ACC112 (cell line): ENCODE measurements around the gene ARHGEF6.
A peak's percentile ranks its signal among the peaks of the same experiment; 100 is the strongest.
"Not testable (repeated sequence)": the region's sequence is repeated elsewhere in the genome, so short reads cannot be mapped to it uniquely, and the experiment has no call there.

ENCODE experiments used
- H2AFZ ChIP-seq: fragments of 200-600 bp; sonication (generic); one replicate; pipeline ENCODE4 v1.6.0; 2017; ENCODE audit warnings: antibody characterized with exemption, low read length; ENCODE audit not compliant: unreplicated experiment
- H3K27ac ChIP-seq: fragments of 200-600 bp; sonication (generic); 2 replicates; pipeline ENCODE4 v1.5.1; 2014; ENCODE audit warnings: low read depth, mild to moderate bottlenecking, antibody characterized with exemption, low read length, moderate library complexity
- H3K27me3 ChIP-seq: fragments of 200-600 bp; sonication (generic); 2 replicates; pipeline ENCODE4 v1.6.1; 2014; ENCODE audit warnings: mild to moderate bottlenecking, antibody characterized with exemption, low read length, moderate library complexity, mixed read lengths; ENCODE audit not compliant: insufficient read depth
- H3K36me3 ChIP-seq: fragments of 200-600 bp; sonication (generic); 2 replicates; pipeline ENCODE4 v1.6.1; 2016; ENCODE audit warnings: mild to moderate bottlenecking, antibody characterized with exemption, low read length, moderate library complexity, mixed read lengths; ENCODE audit not compliant: insufficient read depth
- H3K4me1 ChIP-seq: fragments of 200-600 bp; sonication (generic); one replicate; pipeline ENCODE4 v1.6.1; 2016; ENCODE audit warnings: low read length, mixed read lengths; ENCODE audit not compliant: insufficient read depth, unreplicated experiment, control insufficient read depth
- H3K4me3 ChIP-seq: fragments of 200-600 bp; sonication (generic); 2 replicates; pipeline ENCODE4 v1.5.1; 2014; ENCODE audit warnings: mild to moderate bottlenecking, low read depth, low read length
- H3K79me2 ChIP-seq: fragments of 200-600 bp; sonication (generic); one replicate; pipeline ENCODE4 v1.6.0; 2016; ENCODE audit warnings: low read length; ENCODE audit not compliant: control insufficient read depth, unreplicated experiment, insufficient read depth

The ARHGEF6 gene

DNA sequence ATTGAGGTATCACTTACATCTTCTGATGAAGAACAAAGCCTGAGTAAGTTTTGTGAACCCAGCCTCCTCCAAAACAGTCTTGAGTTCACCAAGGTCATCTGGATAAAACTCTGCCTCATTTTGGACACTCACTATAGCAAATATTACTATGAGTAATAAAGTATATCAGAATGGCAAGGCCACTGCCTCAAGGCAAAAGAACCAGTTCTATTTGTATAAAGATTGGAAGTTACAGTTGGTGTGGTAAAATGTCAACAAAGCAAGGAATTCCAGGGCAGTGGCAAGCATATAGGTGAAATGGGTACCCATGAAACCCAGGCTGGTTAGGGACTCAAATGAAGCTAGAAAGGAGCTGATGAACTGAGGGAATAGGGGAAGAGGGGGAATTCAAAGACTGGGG lies 2.4 kb upstream of the ARHGEF6 start:
- no peaks in the 10 kb centered on the region for H3K27me3 ChIP-seq
- H3K27ac ChIP-seq = no peak overlapping the region

GRCh38 chrX:136781180-136781797 lies 557 bp upstream of the ARHGEF6 start:
- Histone ChIP-seq H3K79me2 (no peaks in the 10 kb centered on the region), H3K27ac (no peak overlapping the region)

More for the DNA sequence above, 2.4 kb upstream of the ARHGEF6 start:
- H3K36me3 ChIP-seq = no peaks in the 10 kb centered on the region
- peaks cover 11% of the 10 kb centered on the region for H3K4me1 ChIP-seq
- H3K79me2 ChIP-seq = no peaks in the 10 kb centered on the region
- no peak overlapping the region for H2AFZ ChIP-seq
- no peak overlapping the region for H3K4me3 ChIP-seq

GRCh38 chrX:136780241-136780640 lies 491 bp downstream of the ARHGEF6 start:
- no peaks in the 10 kb centered on the region for H3K79me2 ChIP-seq
- no peak overlapping the region for H3K27ac ChIP-seq
- H3K36me3 ChIP-seq = no peaks in the 10 kb centered on the region
- H2AFZ ChIP-seq = peak overlapping the region; percentile 37
- peaks cover 11% of the 10 kb centered on the region for H3K4me1 ChIP-seq
- H3K27me3 ChIP-seq = no peaks in the 10 kb centered on the region
- peak overlapping the region; percentile 30 for H3K4me3 ChIP-seq

More at GRCh38 chrX:136781180-136781797, 557 bp upstream of the ARHGEF6 start:
- H2AFZ ChIP-seq = peak overlapping the region; percentile 60
- no peaks in the 10 kb centered on the region for H3K36me3 ChIP-seq
- H3K4me3 ChIP-seq = peak overlapping the region; percentile 16; the same call in 1 of the 2 replicates
- peaks cover 11% of the 10 kb centered on the region for H3K4me1 ChIP-seq
- no peaks in the 10 kb centered on the region for H3K27me3 ChIP-seq

DNA sequence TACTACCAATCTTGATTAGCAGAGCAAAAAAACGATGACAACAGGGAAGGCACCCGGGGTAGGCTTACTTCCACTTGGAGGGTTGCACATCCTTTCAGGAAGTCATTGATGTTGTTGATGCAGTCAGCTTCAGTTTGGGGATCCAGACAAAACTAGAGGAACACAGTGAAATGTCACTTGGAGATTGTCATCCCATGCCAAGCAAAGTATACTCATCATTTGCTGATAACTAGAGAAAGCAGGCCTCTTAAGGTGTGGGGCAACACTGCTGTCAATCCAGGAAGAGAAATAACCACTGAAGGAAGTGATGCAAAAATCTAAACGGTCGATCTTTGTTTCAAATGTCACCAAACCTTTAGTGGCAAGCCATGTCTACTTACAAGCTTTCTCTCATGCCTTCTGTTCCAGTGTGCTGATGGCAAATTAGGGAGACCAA lies 1.4 kb downstream of the ARHGEF6 start:
- Histone ChIP-seq H3K27ac (no peak overlapping the region), H2AFZ (peak overlapping the region; percentile 37), H3K27me3 (no peaks in the 10 kb centered on the region), H3K4me3 (no peak overlapping the region), H3K79me2 (no peaks in the 10 kb centered on the region), H3K36me3 (no peaks in the 10 kb centered on the region), H3K4me1 (peaks cover 11% of the 10 kb centered on the region)

DNA sequence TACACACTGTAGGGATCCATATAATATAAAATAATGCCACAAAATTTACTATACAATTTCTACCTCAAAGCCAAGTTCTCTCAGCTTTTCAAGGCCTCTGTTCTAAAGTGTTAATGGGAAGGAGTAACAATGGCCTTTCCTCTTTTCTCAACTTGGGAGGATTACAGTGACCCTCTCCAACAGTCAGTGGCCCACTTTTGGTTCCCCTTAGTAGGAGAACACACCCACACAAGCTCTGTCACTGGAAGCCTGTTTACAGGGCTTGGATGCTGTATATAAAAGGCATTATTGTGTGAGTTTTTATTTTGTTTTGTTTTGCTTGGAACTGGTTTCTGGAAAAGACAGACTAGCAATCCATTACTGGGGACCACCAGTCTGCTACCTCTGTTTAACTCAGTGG lies 1.8 kb downstream of the ARHGEF6 start:
- H3K27me3 ChIP-seq = no peaks in the 10 kb centered on the region
- no peak overlapping the region for H3K4me3 ChIP-seq
- H3K27ac ChIP-seq = no peak overlapping the region
- H3K4me1 ChIP-seq = peaks cover 11% of the 10 kb centered on the region
- H3K36me3 ChIP-seq = no peaks in the 10 kb centered on the region
- peak overlapping the region; percentile 37 for H2AFZ ChIP-seq
- H3K79me2 ChIP-seq = no peaks in the 10 kb centered on the region

- Histone ChIP-seq H3K4me3 (no peak overlapping the region), H3K4me1 (peaks cover 11% of the 10 kb centered on the region), H2AFZ (no peak overlapping the region), H3K79me2 (no peaks in the 10 kb centered on the region), H3K27ac (no peak overlapping the region), H3K36me3 (no peaks in the 10 kb centered on the region), H3K27me3 (no peaks in the 10 kb centered on the region)
Observed at GRCh38 chrX:136778020-136778419, 2.7 kb downstream of the ARHGEF6 start.

DNA sequence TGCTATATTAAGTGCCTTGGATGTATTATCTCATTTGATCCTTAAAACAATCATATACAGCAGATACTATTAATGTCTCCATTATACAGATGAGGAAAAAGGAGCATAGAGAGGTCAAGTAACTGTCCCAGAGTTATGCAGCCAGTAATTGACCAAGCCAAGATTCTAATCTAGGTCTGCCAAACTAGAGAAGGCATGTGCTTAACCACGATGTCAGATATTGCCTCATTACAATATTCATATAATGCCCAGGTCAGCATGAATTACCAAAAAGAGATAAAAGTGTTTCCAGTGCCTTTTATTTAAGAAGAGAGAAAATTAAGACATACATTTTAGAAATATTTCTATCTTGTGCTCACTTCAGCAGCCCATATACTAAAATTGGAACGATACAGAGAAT lies 7.1 kb downstream of the ARHGEF6 start:
- Histone ChIP-seq H3K27ac (no peak overlapping the region), H3K4me1 (no peaks in the 10 kb centered on the region), H3K79me2 (no peaks in the 10 kb centered on the region), H3K27me3 (no peaks in the 10 kb centered on the region), H3K4me3 (no peak overlapping the region), H2AFZ (no peak overlapping the region), H3K36me3 (no peaks in the 10 kb centered on the region)

DNA sequence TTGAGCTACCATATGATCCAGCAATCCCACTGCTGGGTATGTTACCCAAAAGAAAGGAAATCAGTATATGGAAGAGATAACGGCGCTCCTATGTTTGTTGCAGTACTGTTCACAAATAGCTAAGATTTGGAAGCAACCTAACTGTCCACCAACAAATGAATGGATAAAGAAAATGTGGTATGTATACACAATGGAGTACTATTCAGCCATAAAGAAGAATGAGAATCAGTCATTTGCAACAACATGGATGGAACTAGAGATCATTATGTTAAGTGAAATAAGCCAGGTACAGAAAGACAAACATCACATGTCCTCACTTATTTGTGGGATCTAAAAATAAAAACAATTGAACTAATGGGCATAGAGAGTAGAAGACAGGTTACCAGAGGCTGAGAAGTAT lies 8.9 kb downstream of the ARHGEF6 start:
- H3K36me3 ChIP-seq, H3K79me2 ChIP-seq, H3K4me3 ChIP-seq, H3K27ac ChIP-seq, H3K4me1 ChIP-seq, H3K27me3 ChIP-seq, H2AFZ ChIP-seq: not testable (repeated sequence)

GRCh38 chrX:136768469-136769084 lies 12.2 kb downstream of the ARHGEF6 start:
- Histone ChIP-seq H3K79me2 (peaks cover 4% of the 10 kb centered on the region), H3K36me3 (no peaks in the 10 kb centered on the region), H3K27me3 (no peaks in the 10 kb centered on the region), H3K27ac (peak overlapping the region; percentile 79), H3K4me1 (peaks cover 19% of the 10 kb centered on the region), H2AFZ (no peak overlapping the region), H3K4me3 (peak overlapping the region; percentile 89)

GRCh38 chrX:136767104-136767941 lies 13.4 kb downstream of the ARHGEF6 start:
- H3K4me3 ChIP-seq = peak overlapping the region; percentile 89
- H3K27me3 ChIP-seq = no peaks in the 10 kb centered on the region
- no peaks in the 10 kb centered on the region for H3K36me3 ChIP-seq
- H3K4me1 ChIP-seq = peaks cover 19% of the 10 kb centered on the region
- peak overlapping the region; percentile 79 for H3K27ac ChIP-seq
- H2AFZ ChIP-seq = peak overlapping the region; percentile 20
- peaks cover 4% of the 10 kb centered on the region for H3K79me2 ChIP-seq
